HG03469 (cell line): ENCODE results near the gene JAKMIP2.
"Not testable (repeated sequence)": the region's sequence is repeated elsewhere in the genome, so short reads cannot be mapped to it uniquely, and the experiment has no call there.

Experiments used
- ATAC-seq: cut with Tn5 transposase; IDR thresholded peaks from one replicate; pipeline ENCODE4 v1.9.1; 2021; ENCODE audit warnings: mild to moderate bottlenecking, moderate library complexity, moderate number of reproducible peaks; ENCODE audit not compliant: unreplicated experiment

JAKMIP2 gene

GRCh38 chr5:147564124-147564486 lies 218.4 kb downstream of the JAKMIP2 start:
- no peak for ATAC-seq

DNA sequence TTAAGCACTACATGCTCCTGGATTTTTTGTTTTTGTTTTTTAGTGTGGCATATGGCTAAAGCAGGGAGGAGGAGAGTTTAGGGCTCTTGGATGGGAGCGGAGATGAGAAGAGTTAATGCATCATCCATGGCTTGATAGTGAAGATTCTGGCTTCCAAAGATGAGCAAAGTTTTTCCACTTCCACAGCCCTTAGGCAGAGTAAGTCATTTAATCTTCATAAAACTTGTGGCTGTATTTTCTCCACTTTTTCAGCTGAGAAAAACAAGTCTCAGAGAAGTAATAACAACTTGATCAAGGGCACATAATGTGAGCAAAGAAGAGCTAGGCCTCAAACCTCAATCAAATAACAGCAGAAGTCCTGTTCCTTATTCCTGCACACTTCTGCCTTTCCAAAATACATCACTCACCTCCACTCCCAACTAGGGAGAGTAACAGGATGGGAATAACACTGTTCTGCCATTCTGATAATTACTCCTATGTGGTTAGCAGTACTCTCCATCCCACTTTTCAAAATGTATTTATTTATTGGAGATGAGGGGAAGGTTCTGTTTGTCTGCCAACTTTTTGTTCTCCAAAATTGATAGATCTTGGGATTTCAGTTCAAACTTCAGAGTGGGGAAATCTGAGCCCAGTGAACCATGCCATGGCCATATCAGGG lies 218.9 kb downstream of the JAKMIP2 start:
- no peak for ATAC-seq

DNA sequence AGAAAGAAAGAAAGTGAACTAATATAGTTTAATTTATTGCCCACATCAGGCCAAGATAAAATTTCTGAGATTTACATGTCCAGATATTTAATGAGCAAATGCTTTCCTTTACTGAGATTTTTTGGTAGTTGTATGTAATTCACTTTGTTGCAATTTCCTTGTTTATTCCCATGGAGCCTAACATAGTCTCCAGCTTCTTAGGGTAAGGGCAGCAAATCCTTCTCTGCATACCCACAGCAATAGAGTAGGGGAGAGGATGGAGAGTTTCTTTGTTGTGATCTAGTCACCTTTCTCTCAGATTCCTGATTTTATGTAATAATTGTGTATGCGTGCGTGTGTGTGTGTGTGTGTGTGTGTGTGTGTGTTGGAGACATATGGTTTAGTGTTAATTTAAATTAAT lies 221.1 kb downstream of the JAKMIP2 start:
- ATAC-seq: no peak

DNA sequence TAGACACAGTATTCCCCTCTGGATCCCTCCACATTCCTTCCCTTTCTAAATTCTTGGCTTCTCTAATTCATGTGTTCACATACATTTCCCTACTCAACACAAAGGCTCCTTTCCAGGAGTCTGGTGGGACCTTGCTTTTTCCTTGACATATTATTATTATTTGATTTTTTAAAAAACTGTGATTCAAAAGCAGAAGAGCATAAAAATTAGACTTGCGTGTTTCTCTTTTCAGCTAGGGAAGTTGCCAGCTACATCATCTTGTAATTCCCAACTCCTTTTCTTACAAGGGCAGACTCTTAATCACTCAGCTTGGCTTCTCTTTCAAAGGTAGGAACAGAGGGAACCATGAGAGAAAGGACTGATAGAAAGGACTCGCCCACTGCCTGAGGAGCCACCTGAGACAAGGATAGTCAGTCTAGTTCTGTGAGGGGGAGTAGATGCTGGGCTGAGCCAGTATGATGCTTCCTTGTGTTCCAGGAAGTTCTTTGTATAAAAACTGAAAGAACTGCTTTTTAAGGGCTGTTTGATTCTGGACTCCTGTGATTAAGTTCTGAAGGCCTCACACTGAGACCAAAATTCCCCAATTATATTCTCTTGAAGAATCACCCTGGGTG lies 221.7 kb downstream of the JAKMIP2 start:
- ATAC-seq: no peak

DNA sequence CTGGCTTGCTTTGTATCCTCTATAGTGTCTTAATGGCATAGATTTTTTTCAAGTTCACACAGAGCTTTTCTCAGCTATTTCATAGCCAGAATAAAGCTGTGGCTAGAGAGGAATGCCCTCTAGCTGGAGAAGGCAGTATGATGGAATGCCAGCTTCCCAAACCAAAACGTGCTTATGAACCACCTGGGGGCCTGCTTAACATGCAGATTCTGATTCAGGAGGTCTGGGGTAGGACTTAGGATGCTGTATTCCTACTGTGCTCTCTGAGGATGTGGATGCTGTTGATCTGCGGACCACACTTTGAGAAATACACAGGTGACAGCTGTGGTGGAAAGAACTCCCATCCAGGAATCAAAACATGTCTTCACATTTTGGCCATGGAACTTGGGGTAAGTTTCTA lies 222.8 kb downstream of the JAKMIP2 start:
- no peak for ATAC-seq

- ATAC-seq: no peak
Observed at GRCh38 chr5:147558826-147559225, 223.7 kb downstream of the JAKMIP2 start.

- ATAC-seq: no peak
Observed at GRCh38 chr5:147557876-147558745, 224.4 kb downstream of the JAKMIP2 start.

DNA sequence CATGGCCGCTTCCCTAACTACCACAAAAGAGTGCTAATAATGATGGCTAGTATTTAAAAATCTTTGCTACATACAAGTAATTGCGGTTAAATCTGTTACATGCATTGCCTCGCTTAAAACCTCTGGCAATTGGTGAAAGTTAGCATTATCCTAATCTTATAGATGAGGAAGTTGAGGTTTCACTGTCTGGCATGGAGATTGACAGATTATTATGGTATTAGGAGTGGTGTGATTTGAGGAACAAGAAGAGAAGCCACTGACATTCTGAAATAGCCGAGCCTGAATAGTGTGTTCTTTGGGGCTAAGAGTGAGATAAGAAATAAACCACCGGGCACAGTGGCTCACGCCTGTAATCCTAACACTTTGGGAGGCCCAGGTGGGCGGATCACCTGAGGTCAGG lies 227.4 kb downstream of the JAKMIP2 start:
- ATAC-seq: no peak

DNA sequence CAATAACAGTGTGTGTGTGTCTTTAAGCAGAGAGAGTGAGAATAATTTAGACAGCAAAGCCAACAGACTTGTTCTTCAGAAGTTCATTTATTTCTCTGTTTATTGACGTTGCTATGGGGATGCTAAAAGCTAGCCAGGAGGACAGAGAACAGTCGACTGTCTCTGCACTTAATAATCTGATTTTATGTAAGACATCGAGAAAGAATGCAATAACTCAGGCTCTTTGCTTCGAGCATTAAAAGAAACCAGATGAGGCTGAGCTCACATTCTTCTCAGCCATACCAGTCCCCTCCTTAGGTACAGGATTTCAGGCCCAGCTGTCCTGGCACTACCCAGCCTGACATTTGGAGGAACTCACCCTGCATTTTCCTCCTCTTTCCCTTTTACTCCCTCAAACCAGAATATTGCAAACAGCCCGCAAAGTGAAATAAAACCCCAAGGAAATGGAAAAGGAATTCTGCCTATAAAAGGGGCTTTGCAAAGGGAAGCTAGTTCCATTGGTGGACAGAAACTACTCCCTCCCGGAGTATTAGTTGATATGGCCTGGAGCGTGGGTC lies 228.2 kb downstream of the JAKMIP2 start:
- ATAC-seq: no peak

- not testable (repeated sequence) for ATAC-seq
Observed at GRCh38 chr5:147553817-147554216, 228.7 kb downstream of the JAKMIP2 start.

GRCh38 chr5:147552897-147553296 lies 229.6 kb downstream of the JAKMIP2 start:
- ATAC-seq: no peak

DNA sequence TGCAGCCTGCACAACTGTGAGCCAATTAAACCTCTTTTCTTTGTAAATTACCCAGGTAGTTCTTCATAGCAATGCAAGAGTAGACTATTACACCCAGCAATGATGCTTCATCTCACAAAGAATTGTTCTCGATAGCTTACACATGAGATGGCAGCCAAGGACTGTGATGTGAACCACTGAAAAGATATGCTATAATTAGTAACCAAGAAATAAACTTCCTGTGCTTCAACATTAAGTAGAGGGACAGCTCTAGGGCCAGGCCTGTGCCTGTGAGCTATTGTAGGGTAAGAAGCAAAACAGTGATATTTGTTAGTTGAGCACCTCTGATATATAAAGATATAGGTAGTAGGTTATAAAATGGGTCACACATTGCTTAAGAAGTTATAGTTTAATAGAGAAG lies 230.9 kb downstream of the JAKMIP2 start:
- ATAC-seq: no peak

DNA sequence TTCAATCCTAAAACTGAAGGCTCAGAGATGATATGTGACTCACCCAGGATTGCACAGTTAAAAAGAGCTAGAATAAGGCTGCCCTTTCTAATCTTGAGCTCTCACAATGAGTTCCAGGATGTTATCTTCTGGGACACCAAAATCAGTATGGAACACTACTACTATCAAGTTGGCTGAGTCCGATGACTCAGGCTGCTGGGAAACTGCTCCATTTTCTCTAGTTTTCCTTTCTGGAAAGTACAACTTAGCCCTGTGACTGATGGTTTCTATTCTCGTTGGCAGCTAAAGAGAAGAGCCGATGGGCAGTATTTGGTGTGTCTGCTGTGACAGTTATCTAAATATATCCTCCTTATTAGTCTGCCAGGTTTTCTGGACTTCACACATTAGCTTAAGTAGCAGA lies 234.8 kb downstream of the JAKMIP2 start:
- no peak for ATAC-seq

- ATAC-seq: no peak
Observed at GRCh38 chr5:147544556-147544955, 238.0 kb downstream of the JAKMIP2 start.

DNA sequence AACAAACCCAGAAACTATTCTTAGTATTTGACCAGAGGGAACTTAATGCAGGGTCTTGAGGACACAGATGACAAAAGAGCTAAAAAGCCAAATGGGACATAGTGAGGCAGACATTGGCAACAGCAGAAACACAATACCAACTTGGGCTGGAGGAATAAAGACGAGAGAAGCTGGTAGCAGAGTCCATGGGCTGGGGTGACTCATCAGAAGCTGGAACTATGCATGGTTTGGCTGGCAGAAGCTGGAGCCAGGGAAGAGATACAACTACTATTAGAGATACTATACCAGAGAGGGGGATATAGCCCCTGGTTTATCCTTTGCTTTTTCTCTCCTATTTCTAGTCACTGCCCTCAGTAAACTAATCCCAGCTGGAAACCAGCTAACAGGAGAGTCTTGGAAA lies 243.5 kb downstream of the JAKMIP2 start:
- no peak for ATAC-seq

- no peak for ATAC-seq
Observed at GRCh38 chr5:147538236-147538635, 244.3 kb downstream of the JAKMIP2 start.
